GM08714 (cell line): ENCODE measurements around the gene CLGN.
A peak's percentile ranks its signal among the peaks of the same experiment; 100 is the strongest.
"Not testable (repeated sequence)": the region's sequence is repeated elsewhere in the genome, so short reads cannot be mapped to it uniquely, and the experiment has no call there.

Experiments used
- H3K4me3 ChIP-seq: fragments of 200-500 bp; sonication (Bioruptor generic); 2 replicates; pipeline ENCODE4 v1.5.1; 2014; ENCODE audit warnings: mild to moderate bottlenecking, low read length, inconsistent platforms
- ZNF274 ChIP-seq: IDR thresholded peaks from 2 replicates; pipeline ENCODE4 v1.6.1; 2012; ENCODE audit warnings: mild to moderate bottlenecking, low read depth, low read length

CLGN gene

GRCh38 chr4:140427106-140427918, at the start of gene CLGN:
Gene CLGN, minus strand, starts transcription at chr4:140427648. Its CDS starts 14,570 bp downstream, at chr4:140413078.
- TF ChIP-seq ZNF274: no peak
- H3K4me3 ChIP-seq: peak within 1 kb of the TSS; percentile 60; the same call in 1 of the 2 replicates

GRCh38 chr4:140472156-140472555, 44.7 kb upstream of the CLGN start:
- no peak overlapping the region for H3K4me3 ChIP-seq
- TF ChIP-seq ZNF274: no peak

GRCh38 chr4:140469791-140470733, 42.6 kb upstream of the CLGN start:
- H3K4me3 ChIP-seq: no peak overlapping the region
- no peak for TF ChIP-seq ZNF274

- no peak for TF ChIP-seq ZNF274
- no peak overlapping the region for H3K4me3 ChIP-seq
These were observed 38.7 kb upstream of the CLGN start for GRCh38 chr4:140466146-140466545.

- no peak for TF ChIP-seq ZNF274
- no peak overlapping the region for H3K4me3 ChIP-seq
These were observed 36.2 kb upstream of the CLGN start for GRCh38 chr4:140463614-140464013.

GRCh38 chr4:140463182-140463581, 35.7 kb upstream of the CLGN start:
- no peak overlapping the region for H3K4me3 ChIP-seq
- no peak for TF ChIP-seq ZNF274

- no peak overlapping the region for H3K4me3 ChIP-seq
- TF ChIP-seq ZNF274: no peak
These were observed 22.9 kb upstream of the CLGN start for GRCh38 chr4:140450352-140450751.

- no peak for TF ChIP-seq ZNF274
- H3K4me3 ChIP-seq: no peak overlapping the region
These were observed 21.4 kb upstream of the CLGN start for GRCh38 chr4:140448830-140449229.

GRCh38 chr4:140448162-140448561, 20.7 kb upstream of the CLGN start:
- H3K4me3 ChIP-seq: no peak overlapping the region
- TF ChIP-seq ZNF274: no peak

- H3K4me3 ChIP-seq: not testable (repeated sequence)
These were observed 16.9 kb upstream of the CLGN start for GRCh38 chr4:140444347-140444746.

GRCh38 chr4:140439644-140440142, 12.2 kb upstream of the CLGN start:
- TF ChIP-seq ZNF274: no peak
- H3K4me3 ChIP-seq: no peak overlapping the region

GRCh38 chr4:140427919-140428471, 547 bp upstream of the CLGN start:
- H3K4me3 ChIP-seq: peak overlapping the region; percentile 60; the same call in 1 of the 2 replicates
- TF ChIP-seq ZNF274: no peak

- no peak for TF ChIP-seq ZNF274
- H3K4me3 ChIP-seq: peak overlapping the region; percentile 60; the same call in 1 of the 2 replicates
These were observed 790 bp downstream of the CLGN start for GRCh38 chr4:140426610-140427105.

GRCh38 chr4:140423106-140423505, 4.3 kb downstream of the CLGN start:
- H3K4me3 ChIP-seq: no peak overlapping the region
- TF ChIP-seq ZNF274: no peak

GRCh38 chr4:140413130-140413969, 14.1 kb downstream of the CLGN start:
- not testable (repeated sequence) for H3K4me3 ChIP-seq
